Lower lobe of right lung (tissue), 2 donors: Measurements from ENCODE around the gene APBB2. TPM values are rescaled to one million over a fixed set of nuclear protein-coding genes. Genes with fewer than 3 reads are reported as not detected.
"Not testable (repeated sequence)": the region's sequence is repeated elsewhere in the genome, so short reads cannot be mapped to it uniquely, and the experiment has no call there.

Source experiments
- ATAC-seq, 2 donors: fragments of 200-7000 bp; cut with Tn5 transposase; one replicate each; pipeline ENCODE4 v1.9.1; 2020 to 2022; ENCODE audit warnings: mild to moderate bottlenecking in 2 of 2, moderate library complexity in 2 of 2
- DNase-seq: peaks from one replicate; pipeline ENCODE4 v3.0.0-alpha.2; 2020
- H3K27ac ChIP-seq: fragments of 200-600 bp; one replicate; pipeline ENCODE4 v1.8.0; 2022
- H3K27me3 ChIP-seq: fragments of 200-600 bp; one replicate; pipeline ENCODE4 v1.8.0; 2022; ENCODE audit warnings: low read depth
- H3K36me3 ChIP-seq: fragments of 200-600 bp; one replicate; pipeline ENCODE4 v1.8.0; 2022; ENCODE audit warnings: mild to moderate bottlenecking
- H3K4me1 ChIP-seq: fragments of 200-600 bp; one replicate; pipeline ENCODE4 v1.8.0; 2022
- H3K4me3 ChIP-seq: fragments of 200-600 bp; one replicate; pipeline ENCODE4 v1.8.0; 2022; ENCODE audit warnings: mild to moderate bottlenecking
- H3K9me3 ChIP-seq: fragments of 200-600 bp; one replicate; pipeline ENCODE4 v1.8.0; 2022
- CTCF ChIP-seq: fragments of 200-600 bp; IDR thresholded peaks from one replicate; pipeline ENCODE4 v1.8.0; 2022; ENCODE audit warnings: antibody characterized with exemption, mild to moderate bottlenecking
- intact Hi-C: fragments of 100-400 bp; cut with DNase I; formaldehyde crosslinking; loops from one replicate; pipeline ENCODE4 v1.11.0; 2022
- total RNA-seq: library from RNA; stranded (reverse); fragmentation: NEBNext Ultra II Directional; extraction: Animal tissue kit (Norgen Biotek cat#: 25700); gene quantifications from one replicate; pipeline ENCODE4 v1.2.1, GENCODE V29; 2021
- donor health status: DM: no; HTN: yes; CAD: no; lungs with severe emphysema.

Gene APBB2
- total RNA-seq, 1 donor from 2014 or later = 59.3 TPM

DNA sequence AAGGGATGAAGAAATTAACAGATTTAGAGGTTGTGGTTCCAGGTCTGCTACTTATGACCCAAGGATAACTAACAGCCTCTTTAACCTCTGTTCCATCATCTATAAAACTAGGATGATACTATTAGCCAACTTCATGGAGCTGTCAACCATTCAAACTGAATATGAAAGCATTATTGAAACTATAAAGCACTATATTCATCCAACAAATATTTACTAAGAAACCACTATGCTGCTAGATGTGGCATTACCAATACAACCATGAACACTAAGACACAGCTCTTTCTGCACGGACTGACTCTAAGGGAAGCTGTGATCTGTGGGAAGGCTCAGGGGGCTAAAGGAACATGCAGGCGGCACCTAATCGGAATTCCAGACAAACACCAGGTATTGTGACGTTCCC lies 66.0 kb downstream of the APBB2 start:
- Histone ChIP-seq H3K9me3 (no peaks in the 10 kb centered on the region), H3K27me3 (no peaks in the 10 kb centered on the region), H3K36me3 (no peaks in the 10 kb centered on the region), H3K27ac (no peak overlapping the region), H3K4me3 (no peak overlapping the region), H3K4me1 (peaks cover 34% of the 10 kb centered on the region)
- ATAC-seq (no peak), DNase-seq (no peak)
- TF ChIP-seq CTCF = no peak
- intact Hi-C loops = no loop called here

- H3K27ac ChIP-seq, H3K27me3 ChIP-seq, H3K4me3 ChIP-seq, intact Hi-C loops, H3K9me3 ChIP-seq, DNase-seq, ATAC-seq, H3K36me3 ChIP-seq: not testable (repeated sequence)
- H3K4me1 ChIP-seq = peaks cover 42% of the 10 kb centered on the region
Observed at GRCh38 chr4:41147570-41147969, 66.8 kb downstream of the APBB2 start.

- Histone ChIP-seq H3K4me3 (no peak overlapping the region), H3K36me3 (no peaks in the 10 kb centered on the region), H3K9me3 (no peaks in the 10 kb centered on the region), H3K4me1 (peaks cover 48% of the 10 kb centered on the region), H3K27ac (peak overlapping the region; percentile 82), H3K27me3 (no peaks in the 10 kb centered on the region)
- DNase-seq (no peak), ATAC-seq (no peak)
- no peak for TF ChIP-seq CTCF
- intact Hi-C loops = no loop called here
Observed at GRCh38 chr4:41146716-41147506, 67.4 kb downstream of the APBB2 start.

- ATAC-seq = no peak
- no peak for TF ChIP-seq CTCF
- Histone ChIP-seq H3K4me3 (no peak overlapping the region), H3K4me1 (peaks cover 50% of the 10 kb centered on the region), H3K27me3 (no peaks in the 10 kb centered on the region), H3K27ac (peak overlapping the region; percentile 82), H3K36me3 (no peaks in the 10 kb centered on the region), H3K9me3 (no peaks in the 10 kb centered on the region)
- intact Hi-C loops = no loop called here
- no peak for DNase-seq
Observed at GRCh38 chr4:41146196-41146595, 68.1 kb downstream of the APBB2 start.

- H3K4me1 ChIP-seq = peaks cover 50% of the 10 kb centered on the region
- DNase-seq = no peak
Observed at GRCh38 chr4:41145571-41146078, 68.7 kb downstream of the APBB2 start.

More at GRCh38 chr4:41145571-41146078, 68.7 kb downstream of the APBB2 start:
- Histone ChIP-seq H3K27me3 (no peaks in the 10 kb centered on the region), H3K36me3 (no peaks in the 10 kb centered on the region), H3K4me3 (no peak overlapping the region), H3K9me3 (no peaks in the 10 kb centered on the region), H3K27ac (peak overlapping the region; percentile 82)
- ATAC-seq = no peak
- intact Hi-C loops = no loop called here
- TF ChIP-seq CTCF = no peak
